IMR-90 (cell line): Measurements from ENCODE around the gene UPK1A. TPM values are rescaled to one million over a fixed set of nuclear protein-coding genes. Genes with fewer than 3 reads are reported as not detected.

Source experiments
- ATAC-seq: fragments of 200-7000 bp; cut with Tn5 transposase; 2 replicates; pipeline ENCODE4 v1.9.1; 2020; ENCODE audit warnings: low read depth, mild to moderate bottlenecking, moderate library complexity
- BruUV-seq: library from RNA; stranded (reverse); fragments of 400-500 nt; replicated peaks from 2 replicates; lab custom pipeline; 2021; lab: Mats Ljungman, UMichigan
- CTCF ChIA-PET: fragments of 300-600 bp; formaldehyde crosslinking; extraction: SDS; loops from one replicate; lab custom pipeline; 2021; ENCODE audit warnings: antibody characterized with exemption; lab: Yijun Ruan, JAX
- POLR2A ChIA-PET: fragments of 300-600 bp; sonication (Branson Sonifier 250); formaldehyde crosslinking; loops from one replicate; lab custom pipeline; 2022; ENCODE audit warnings: antibody characterized with exemption; ENCODE audit not compliant: unreplicated experiment; lab: Charles Lee
- DNase-seq: peaks from one replicate; pipeline ENCODE4 v3.0.0; 2013
- H2AFZ ChIP-seq: replicated peaks from 2 replicates; pipeline ENCODE3; 2013; ENCODE audit warnings: low read length, mild to moderate bottlenecking; ENCODE audit not compliant: poor library complexity
- H2AK5ac ChIP-seq: 2 replicates; pipeline ENCODE4 v1.6.1; 2013; ENCODE audit warnings: low read depth, low read length, inconsistent platforms
- H2AK9ac ChIP-seq: replicated peaks from 2 replicates; pipeline ENCODE3; 2013; ENCODE audit warnings: mild to moderate bottlenecking, low read depth, low read length, moderate library complexity; ENCODE audit not compliant: poor library complexity
- H2BK120ac ChIP-seq: 2 replicates; pipeline ENCODE4 v1.6.1; 2013; ENCODE audit warnings: low read depth, low read length, inconsistent platforms
- H2BK15ac ChIP-seq: 3 replicates; pipeline ENCODE4 v1.6.1; 2013; ENCODE audit warnings: low read depth, low read length, inconsistent platforms
- H2BK20ac ChIP-seq: 2 replicates; pipeline ENCODE4 v1.6.1; 2013; ENCODE audit warnings: low read depth, mild to moderate bottlenecking, inconsistent platforms, low read length, moderate library complexity
- H2BK5ac ChIP-seq: 2 replicates; pipeline ENCODE4 v1.6.1; 2013; ENCODE audit warnings: mild to moderate bottlenecking, low read depth, low read length, inconsistent platforms; ENCODE audit not compliant: poor library complexity, severe bottlenecking
- H3K14ac ChIP-seq: replicated peaks from 2 replicates; pipeline ENCODE4 v1.6.1; 2013; ENCODE audit warnings: low read depth, low read length, inconsistent platforms
- H3K18ac ChIP-seq: 2 replicates; pipeline ENCODE4 v1.6.1; 2013; ENCODE audit warnings: low read depth, low read length, control low read depth
- H3K23ac ChIP-seq: 2 replicates; pipeline ENCODE4 v1.6.1; 2013; ENCODE audit warnings: low read depth, low read length, inconsistent platforms
- H3K27ac ChIP-seq: 2 replicates; pipeline ENCODE4 v1.5.1; 2013; ENCODE audit warnings: mild to moderate bottlenecking, control low read depth, low read length; ENCODE audit not compliant: insufficient read depth
- H3K27me3 ChIP-seq: 2 replicates; pipeline ENCODE4 v1.6.1; 2013; ENCODE audit warnings: low read length; ENCODE audit not compliant: control insufficient read depth, insufficient read depth
- H3K36me3 ChIP-seq: 2 replicates; pipeline ENCODE4 v1.6.1; 2013; ENCODE audit warnings: low read length, mixed read lengths; ENCODE audit not compliant: control insufficient read depth, insufficient read depth
- H3K4ac ChIP-seq: 2 replicates; pipeline ENCODE4 v1.6.1; 2013; ENCODE audit warnings: low read depth, low read length, inconsistent platforms
- H3K4me1 ChIP-seq: 2 replicates; pipeline ENCODE4 v1.6.1; 2013; ENCODE audit warnings: low read length, mixed read lengths; ENCODE audit not compliant: control insufficient read depth, insufficient read depth
- H3K4me2 ChIP-seq: 2 replicates; pipeline ENCODE4 v1.6.1; 2013; ENCODE audit warnings: low read depth, mild to moderate bottlenecking, control low read depth, low read length, moderate library complexity
- H3K4me3 ChIP-seq: 2 replicates; pipeline ENCODE4 v1.5.1; 2013; ENCODE audit warnings: low read depth, mild to moderate bottlenecking, control low read depth, low read length, moderate library complexity; ENCODE audit not compliant: insufficient read depth
- H3K56ac ChIP-seq: 2 replicates; pipeline ENCODE4 v1.6.1; 2013; ENCODE audit warnings: low read length, inconsistent platforms; ENCODE audit not compliant: insufficient read depth; ENCODE audit errors: extremely low read depth
- H3K79me1 ChIP-seq, 2 experiments: 2 replicates each; pipeline ENCODE4 v1.6.1; 2013; ENCODE audit warnings: low read length in 2 of 2, inconsistent platforms in 1 of 2, low read depth in 1 of 2
- H3K9ac ChIP-seq: 2 replicates; pipeline ENCODE4 v1.6.1; 2013; ENCODE audit warnings: low read depth, low read length, control low read depth
- H3K9me1 ChIP-seq: 2 replicates; pipeline ENCODE4 v1.6.1; 2013; ENCODE audit warnings: low read length, inconsistent platforms; ENCODE audit not compliant: insufficient read depth
- H3K9me3 ChIP-seq: 2 replicates; pipeline ENCODE4 v1.6.1; 2013; ENCODE audit warnings: low read length; ENCODE audit not compliant: control insufficient read depth, insufficient read depth
- H4K20me1 ChIP-seq: 2 replicates; pipeline ENCODE4 v1.6.1; 2013; ENCODE audit warnings: low read length, inconsistent platforms; ENCODE audit not compliant: insufficient read depth
- H4K5ac ChIP-seq: 2 replicates; pipeline ENCODE4 v1.6.1; 2013; ENCODE audit warnings: mild to moderate bottlenecking, low read depth, low read length, control low read depth
- H4K8ac ChIP-seq, 2 experiments: 2 replicates each; pipeline ENCODE4 v1.6.1; 2013; ENCODE audit warnings: low read depth in 2 of 2, low read length in 2 of 2, control low read depth in 1 of 2, inconsistent platforms in 1 of 2
- H4K91ac ChIP-seq: 2 replicates; pipeline ENCODE4 v1.6.1; 2013; ENCODE audit warnings: low read depth, low read length, inconsistent platforms; ENCODE audit not compliant: insufficient read depth
- MAZ ChIP-seq: IDR thresholded peaks from 2 replicates; pipeline ENCODE4 v1.6.1; 2012; ENCODE audit warnings: low read depth, mild to moderate bottlenecking, low read length, improper control_type of control experiment, moderate library complexity, borderline replicate concordance
- RCOR1 ChIP-seq: IDR thresholded peaks from 2 replicates; pipeline ENCODE4 v1.6.1; 2012; ENCODE audit warnings: mild to moderate bottlenecking, low read length, improper control_type of control experiment; ENCODE audit not compliant: insufficient replicate concordance
- WGBS, 2 experiments: methylation state at CpG; one replicate each; pipeline versions ENCODE4 v1.1.5 to v1.1.7; 2013; ENCODE audit warnings: missing lambda C conversion rate in 2 of 2; ENCODE audit not compliant: insufficient read length in 1 of 2; ENCODE audit errors: extremely low coverage in 2 of 2; 5-methylcytosine and 5-hydroxymethylcytosine counted together
- dilution Hi-C: fragments of 300-500 bp; cut with HindIII; formaldehyde crosslinking; loops from one replicate; pipeline ENCODE4 v1.14.3; 2018; ENCODE audit warnings: low sequenced_read_pairs; ENCODE audit not compliant: unreplicated experiment
- in situ Hi-C: fragments of 300-500 bp; cut with MboI; formaldehyde crosslinking; loops from 3 replicates; pipeline ENCODE4 v1.14.3; 2019; ENCODE audit warnings: low sequenced_read_pairs, inconsistent platforms, mixed read lengths
- intact Hi-C: fragments of 100-400 bp; cut with micrococcal nuclease; formaldehyde crosslinking; loops from 2 replicates; pipeline ENCODE4 v1.10.0; 2022
- polyA plus RNA-seq, 3 experiments: library from polyadenylated mRNA; depleted of rRNA; stranded (reverse); fragments of >200 nt; gene quantifications; 2 replicates each; pipeline ENCODE4 v1.2.3, GENCODE V29; 2012; ENCODE audit warnings: low replicate concordance in 1 of 3
- total RNA-seq: library from RNA; depleted of rRNA; stranded (reverse); fragments of >200 nt; gene quantifications from 2 replicates; pipeline ENCODE4 v1.2.3, GENCODE V29; 2012

The UPK1A gene
- total and polyA plus RNA-seq, 2 of the 4 experiments (the other 2 are of a cell fraction): 0.21 TPM; not detected in 1

GRCh38 chr19:35673121-35673804 lies 6.9 kb downstream of the UPK1A start:
- Histone ChIP-seq H3K23ac (no peak overlapping the region), H3K79me1 (no peaks in the 10 kb centered on the region), H3K14ac (no peak overlapping the region), H2AK9ac (peak overlapping the region; percentile 76), H3K9ac (peak overlapping the region; percentile 12; the same call in 1 of the 2 replicates), H4K5ac (no peak overlapping the region), H3K27ac (no peak overlapping the region), H3K4ac (no peak overlapping the region; the same call in 1 of the 2 replicates), H3K4me1 (no peaks in the 10 kb centered on the region), H3K9me3 (no peaks in the 10 kb centered on the region), H2BK15ac (no peak overlapping the region), H4K91ac (peak overlapping the region; percentile 70; the same call in 1 of the 2 replicates), H2BK5ac (no peak overlapping the region), H3K9me1 (no peaks in the 10 kb centered on the region), H4K20me1 (no peaks in the 10 kb centered on the region), H4K8ac (no peak overlapping the region; a peak in 1 of 4 replicates), H3K18ac (no peak overlapping the region), H3K4me3 (peak overlapping the region; percentile 36), H3K36me3 (no peaks in the 10 kb centered on the region), H2BK20ac (no peak overlapping the region), H3K27me3 (peaks cover 7% of the 10 kb centered on the region; the same call in 1 of the 2 replicates), H2AFZ (peak overlapping the region; percentile 92), H2BK120ac (no peak overlapping the region), H3K4me2 (peak overlapping the region; percentile 60), H2AK5ac (no peak overlapping the region), H3K56ac (no peak overlapping the region)
- ChIA-PET POLR2A (no interaction called here), CTCF (no interaction called here)
- intact Hi-C loops: no loop called here
- peak; percentile 62 for DNase-seq
- dilution Hi-C loops: no loop called here
- BruUV-seq: no TSS peak
- peak; percentile 98 for ATAC-seq
- TF ChIP-seq RCOR1 (no peak), MAZ (peak; percentile 37; the same call in 1 of the 2 replicates)
- in situ Hi-C loops: no loop called here
- WGBS, 2 experiments: 13% methylated on average over 11 of the region's 39 CpGs; no CpG with 5 or more reads in 1 of the 2 experiments
